Trophoblast cell (in vitro differentiated cells and primary cell): ENCODE measurements around the gene SLFNL1.

Experiments used
- DNase-seq, 2 donors: peaks; one replicate each; pipeline ENCODE4 v3.0.0-alpha.2; 2016
- H2AFZ ChIP-seq: 2 replicates; pipeline ENCODE4 v1.6.1; 2013; ENCODE audit warnings: low read length, moderate library complexity, mild to moderate bottlenecking; ENCODE audit not compliant: insufficient read depth, poor library complexity
- H2AK5ac ChIP-seq: 2 replicates; pipeline ENCODE4 v1.6.1; 2013; ENCODE audit warnings: mild to moderate bottlenecking, low read length
- H2BK120ac ChIP-seq: 2 replicates; pipeline ENCODE4 v1.6.1; 2013; ENCODE audit warnings: low read length, mild to moderate bottlenecking, moderate library complexity; ENCODE audit not compliant: insufficient read depth, poor library complexity
- H2BK12ac ChIP-seq: 2 replicates; pipeline ENCODE4 v1.6.1; 2013; ENCODE audit warnings: mild to moderate bottlenecking, low read length, moderate library complexity
- H2BK5ac ChIP-seq: 2 replicates; pipeline ENCODE4 v1.6.1; 2013; ENCODE audit warnings: low read length, low read depth, moderate library complexity, mild to moderate bottlenecking; ENCODE audit not compliant: poor library complexity
- H3K14ac ChIP-seq: 2 replicates; pipeline ENCODE4 v1.6.1; 2013; ENCODE audit warnings: mild to moderate bottlenecking, low read length
- H3K18ac ChIP-seq: 2 replicates; pipeline ENCODE4 v1.6.1; 2013; ENCODE audit warnings: mild to moderate bottlenecking, low read length
- H3K23ac ChIP-seq: 2 replicates; pipeline ENCODE4 v1.6.1; 2013; ENCODE audit warnings: low read length
- H3K27ac ChIP-seq: 2 replicates; pipeline ENCODE4 v1.5.1; 2013; ENCODE audit warnings: low read depth, mild to moderate bottlenecking, inconsistent platforms, low read length, moderate library complexity
- H3K27me3 ChIP-seq: 2 replicates; pipeline ENCODE4 v1.6.1; 2013; ENCODE audit warnings: inconsistent platforms, mild to moderate bottlenecking, low read length, moderate library complexity; ENCODE audit not compliant: insufficient read depth
- H3K36me3 ChIP-seq, 2 experiments: 1 replicate in 1 of 2; 2 replicates in 1 of 2; pipeline ENCODE4 v1.6.1; 2013; ENCODE audit warnings: low read length in 2 of 2, mild to moderate bottlenecking in 2 of 2, moderate library complexity in 1 of 2; ENCODE audit not compliant: insufficient read depth in 2 of 2, control insufficient read depth in 1 of 2
- H3K4ac ChIP-seq: 2 replicates; pipeline ENCODE4 v1.6.1; 2013; ENCODE audit warnings: low read depth, mild to moderate bottlenecking, low read length, moderate library complexity
- H3K4me1 ChIP-seq, 2 experiments: 1 replicate in 1 of 2; 2 replicates in 1 of 2; pipeline ENCODE4 v1.6.1; 2013; ENCODE audit warnings: low read length in 2 of 2, mild to moderate bottlenecking in 2 of 2, moderate library complexity in 1 of 2; ENCODE audit not compliant: insufficient read depth in 2 of 2, control insufficient read depth in 1 of 2
- H3K4me2 ChIP-seq: 2 replicates; pipeline ENCODE4 v1.6.1; 2013; ENCODE audit warnings: inconsistent platforms, mild to moderate bottlenecking, low read length, moderate library complexity
- H3K4me3 ChIP-seq: 2 replicates; pipeline ENCODE4 v1.5.1; 2013; ENCODE audit warnings: mild to moderate bottlenecking, low read depth, low read length, inconsistent platforms
- H3K79me1 ChIP-seq: one replicate; pipeline ENCODE4 v1.6.1; 2013; ENCODE audit warnings: low read length
- H3K79me2 ChIP-seq: 2 replicates; pipeline ENCODE4 v1.6.1; 2013; ENCODE audit warnings: low read length, mild to moderate bottlenecking; ENCODE audit not compliant: control insufficient read depth, insufficient read depth, poor library complexity
- H3K9ac ChIP-seq: 2 replicates; pipeline ENCODE4 v1.6.1; 2013; ENCODE audit warnings: mild to moderate bottlenecking, low read length
- H3K9me3 ChIP-seq: 2 replicates; pipeline ENCODE4 v1.6.1; 2013; ENCODE audit warnings: low read depth, mild to moderate bottlenecking, control low read depth, inconsistent platforms, low read length; ENCODE audit not compliant: insufficient read depth
- H4K12ac ChIP-seq: 2 replicates; pipeline ENCODE4 v1.6.1; 2013; ENCODE audit warnings: low read depth, mild to moderate bottlenecking, low read length, moderate library complexity
- H4K8ac ChIP-seq: 2 replicates; pipeline ENCODE4 v1.6.1; 2013; ENCODE audit warnings: low read depth, mild to moderate bottlenecking, low read length, moderate library complexity
- H4K91ac ChIP-seq: one replicate; pipeline ENCODE4 v1.6.1; 2013; ENCODE audit warnings: low read depth, mild to moderate bottlenecking, low read length, moderate library complexity
- WGBS: extraction: QIAGEN DNeasy Blood & Tissue Kit; methylation state at CpG from one replicate; pipeline ENCODE4 v1.1.7; 2013; ENCODE audit warnings: missing lambda C conversion rate; ENCODE audit not compliant: insufficient read length, insufficient coverage; ENCODE audit errors: extremely low coverage; 5-methylcytosine and 5-hydroxymethylcytosine counted together

SLFNL1 gene

DNA sequence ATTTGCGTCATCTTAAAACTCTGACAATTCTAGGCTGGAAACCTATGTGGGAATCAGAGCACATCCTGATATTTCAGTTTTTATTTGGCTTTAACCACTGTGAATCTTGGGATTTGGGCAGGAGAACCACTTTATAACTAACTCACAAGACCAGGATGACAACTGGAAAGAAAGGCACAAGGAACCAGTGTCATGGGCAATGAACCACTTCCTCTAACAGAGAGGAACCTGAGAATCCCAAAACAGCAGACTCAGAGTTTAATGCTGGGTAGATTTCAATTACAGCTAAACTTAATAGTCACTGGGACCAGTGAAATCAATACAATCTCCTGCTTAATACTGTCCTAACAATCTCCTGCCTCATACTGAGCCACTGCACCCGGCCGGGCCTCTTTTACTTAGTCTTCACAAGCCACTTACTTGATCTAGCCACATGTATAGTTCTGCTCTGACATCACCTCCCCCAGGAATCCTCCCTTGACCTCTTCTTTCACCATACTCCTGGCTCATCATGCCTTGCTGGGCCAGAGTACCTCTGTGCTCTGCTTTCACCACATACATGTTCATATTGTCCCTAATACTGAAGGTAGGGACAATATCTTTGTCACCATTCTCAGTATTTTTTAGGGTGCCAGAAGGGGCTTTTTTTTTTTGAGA, 20.2 kb upstream of the SLFNL1 start:
- no peak overlapping the region for H2AK5ac ChIP-seq
- H2BK120ac ChIP-seq, result no peak overlapping the region
- H2BK12ac ChIP-seq, result no peak overlapping the region
- no peak overlapping the region for H3K4ac ChIP-seq
- no peaks in the 10 kb centered on the region for H3K27me3 ChIP-seq
- no peak overlapping the region for H2AFZ ChIP-seq
- no peaks in the 10 kb centered on the region for H3K79me2 ChIP-seq
- peaks cover 10 to 26% of the 10 kb centered on the region in 2 experiments for H3K36me3 ChIP-seq
- H3K79me1 ChIP-seq, result no peaks in the 10 kb centered on the region
- H4K12ac ChIP-seq, result no peak overlapping the region
- no peak overlapping the region for H3K23ac ChIP-seq
- no peak overlapping the region for H3K18ac ChIP-seq
- no peak overlapping the region for H3K4me2 ChIP-seq
- no peak overlapping the region for H3K14ac ChIP-seq
- DNase-seq, result no peak
- no peak overlapping the region for H4K91ac ChIP-seq
- H3K4me1 ChIP-seq, result peaks cover 5 to 10% of the 10 kb centered on the region in 2 experiments
- H4K8ac ChIP-seq, result no peak overlapping the region
- no peaks in the 10 kb centered on the region for H3K9me3 ChIP-seq
- no CpG with 5 or more reads among the region's 3 CpGs for WGBS
- no peak overlapping the region for H2BK5ac ChIP-seq
- H3K9ac ChIP-seq, result no peak overlapping the region
- no peak overlapping the region for H3K4me3 ChIP-seq
- no peak overlapping the region for H3K27ac ChIP-seq

DNA sequence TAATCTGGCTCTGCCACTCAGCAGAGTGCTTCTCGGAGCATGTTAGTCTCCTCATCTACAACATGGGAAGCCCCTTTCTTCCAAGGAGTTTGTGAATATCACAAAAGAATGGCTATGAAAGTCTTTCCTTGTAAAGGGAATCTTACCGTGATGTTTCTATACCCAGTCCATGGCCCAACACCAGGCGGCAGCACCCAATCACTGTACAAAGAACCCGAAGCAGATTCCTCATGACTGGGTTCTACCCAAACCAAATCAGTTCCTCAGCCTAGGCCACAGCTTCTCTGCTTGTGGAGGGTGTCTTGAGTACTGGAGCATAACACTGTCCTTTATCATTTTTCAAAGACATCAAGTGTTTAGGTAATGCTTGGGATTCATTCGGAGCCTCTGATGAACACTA, 16.6 kb upstream of the SLFNL1 start:
- H4K12ac ChIP-seq, result no peak overlapping the region
- H3K4me2 ChIP-seq, result no peak overlapping the region
- no peak overlapping the region for H4K8ac ChIP-seq
- no peak overlapping the region for H2BK5ac ChIP-seq
- no peaks in the 10 kb centered on the region for H3K9me3 ChIP-seq
- H3K23ac ChIP-seq, result no peak overlapping the region
- no CpG with 5 or more reads among the region's 5 CpGs for WGBS
- no peak overlapping the region for H3K9ac ChIP-seq
- H3K79me2 ChIP-seq, result no peaks in the 10 kb centered on the region
- no peaks in the 10 kb centered on the region for H3K27me3 ChIP-seq
- no peak overlapping the region for H3K14ac ChIP-seq
- no peak overlapping the region for H4K91ac ChIP-seq
- H2BK12ac ChIP-seq, result no peak overlapping the region
- no peak overlapping the region for H3K4me3 ChIP-seq
- no peak overlapping the region for H3K4ac ChIP-seq
- H2AK5ac ChIP-seq, result no peak overlapping the region
- no peak overlapping the region for H3K18ac ChIP-seq
- peaks cover 6 to 33% of the 10 kb centered on the region in 2 experiments for H3K36me3 ChIP-seq
- no peak overlapping the region for H3K27ac ChIP-seq
- no peak for DNase-seq
- H2AFZ ChIP-seq, result no peak overlapping the region
- peaks cover 0 to 3% of the 10 kb centered on the region in 2 experiments for H3K4me1 ChIP-seq
- H2BK120ac ChIP-seq, result no peak overlapping the region
- no peaks in the 10 kb centered on the region for H3K79me1 ChIP-seq

DNA sequence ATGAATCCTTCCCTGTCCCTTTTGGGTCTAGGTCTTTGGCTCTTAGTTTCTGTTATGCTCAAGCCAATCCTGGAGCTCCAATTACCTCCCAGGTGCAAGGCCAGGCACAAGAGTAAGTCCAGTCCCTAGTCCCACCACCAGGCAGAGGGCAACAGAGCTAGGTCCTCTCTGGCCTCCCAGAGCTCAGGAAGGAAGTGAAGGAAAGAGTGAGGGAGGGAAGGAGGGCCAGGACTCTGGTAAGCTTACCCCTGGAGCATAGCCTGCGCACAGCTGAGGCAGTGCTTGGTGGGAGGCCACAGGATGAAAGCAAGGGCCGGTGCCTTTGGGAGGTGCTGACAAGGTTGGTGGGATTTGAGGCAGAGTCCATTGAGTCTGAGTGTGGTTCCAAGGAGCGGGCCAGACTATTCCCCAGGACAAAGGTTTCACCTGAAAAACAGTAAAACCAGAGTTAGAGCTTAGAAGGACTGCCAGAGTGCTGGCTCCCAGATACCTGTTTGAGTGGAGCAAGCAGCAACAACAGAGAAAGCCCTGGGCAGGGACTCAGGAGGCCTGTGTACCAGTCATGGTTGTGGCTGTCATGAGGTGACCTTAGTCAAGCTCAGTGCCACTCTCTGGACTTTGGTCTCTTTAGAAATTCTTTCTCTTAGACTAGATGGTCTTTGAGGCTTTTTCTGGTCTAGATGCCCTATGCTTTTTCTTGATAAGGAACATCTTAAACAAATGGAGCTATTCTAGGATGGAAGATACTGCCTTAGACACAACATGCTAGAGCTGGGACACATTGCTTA, 15.8 kb upstream of the SLFNL1 start:
- no peak overlapping the region for H3K4ac ChIP-seq
- H3K4me3 ChIP-seq, result no peak overlapping the region
- H3K36me3 ChIP-seq, result peaks cover 6 to 33% of the 10 kb centered on the region in 2 experiments
- no peak for DNase-seq
- H2BK120ac ChIP-seq, result no peak overlapping the region
- H3K27ac ChIP-seq, result no peak overlapping the region
- no peak overlapping the region for H3K18ac ChIP-seq
- H4K12ac ChIP-seq, result no peak overlapping the region
- no peaks in the 10 kb centered on the region for H3K9me3 ChIP-seq
- no peak overlapping the region for H3K4me2 ChIP-seq
- WGBS, result no CpG with 5 or more reads among the region's 3 CpGs
- no peaks in the 10 kb centered on the region for H3K27me3 ChIP-seq
- H2AFZ ChIP-seq, result no peak overlapping the region
- no peak overlapping the region for H2BK12ac ChIP-seq
- no peak overlapping the region for H4K8ac ChIP-seq
- H3K14ac ChIP-seq, result no peak overlapping the region
- no peaks in the 10 kb centered on the region for H3K79me1 ChIP-seq
- H2AK5ac ChIP-seq, result no peak overlapping the region
- no peak overlapping the region for H4K91ac ChIP-seq
- no peak overlapping the region for H3K23ac ChIP-seq
- H3K4me1 ChIP-seq, result peaks cover 0 to 3% of the 10 kb centered on the region in 2 experiments
- no peak overlapping the region for H3K9ac ChIP-seq
- no peak overlapping the region for H2BK5ac ChIP-seq
- H3K79me2 ChIP-seq, result no peaks in the 10 kb centered on the region

GRCh38 chr1:41033272-41033671, 11.7 kb upstream of the SLFNL1 start:
- Histone ChIP-seq H3K79me2 (no peaks in the 10 kb centered on the region), H3K14ac (no peak overlapping the region), H2BK5ac (no peak overlapping the region), H2AFZ (no peak overlapping the region), H2BK120ac (no peak overlapping the region), H4K12ac (no peak overlapping the region), H3K79me1 (no peaks in the 10 kb centered on the region), H2BK12ac (no peak overlapping the region), H3K27ac (no peak overlapping the region), H3K4me1 (peaks cover 0 to 3% of the 10 kb centered on the region in 2 experiments), H3K4me3 (no peak overlapping the region), H3K9me3 (peaks cover under 1% of the 10 kb centered on the region), H4K8ac (no peak overlapping the region), H3K4ac (no peak overlapping the region), H4K91ac (no peak overlapping the region), H3K9ac (no peak overlapping the region), H3K27me3 (no peaks in the 10 kb centered on the region), H3K4me2 (no peak overlapping the region), H3K23ac (no peak overlapping the region), H3K18ac (no peak overlapping the region), H3K36me3 (peaks cover 13 to 43% of the 10 kb centered on the region in 2 experiments), H2AK5ac (no peak overlapping the region)
- DNase-seq, result no peak
- no CpG with 5 or more reads among the region's 3 CpGs for WGBS
